ENCODE results near the gene IBTK.
A peak's percentile ranks its signal among the peaks of the same experiment; 100 is the strongest.
"Not testable (repeated sequence)": the region's sequence is repeated elsewhere in the genome, so short reads cannot be mapped to it uniquely, and the experiment has no call there.

IBTK gene, protein sequence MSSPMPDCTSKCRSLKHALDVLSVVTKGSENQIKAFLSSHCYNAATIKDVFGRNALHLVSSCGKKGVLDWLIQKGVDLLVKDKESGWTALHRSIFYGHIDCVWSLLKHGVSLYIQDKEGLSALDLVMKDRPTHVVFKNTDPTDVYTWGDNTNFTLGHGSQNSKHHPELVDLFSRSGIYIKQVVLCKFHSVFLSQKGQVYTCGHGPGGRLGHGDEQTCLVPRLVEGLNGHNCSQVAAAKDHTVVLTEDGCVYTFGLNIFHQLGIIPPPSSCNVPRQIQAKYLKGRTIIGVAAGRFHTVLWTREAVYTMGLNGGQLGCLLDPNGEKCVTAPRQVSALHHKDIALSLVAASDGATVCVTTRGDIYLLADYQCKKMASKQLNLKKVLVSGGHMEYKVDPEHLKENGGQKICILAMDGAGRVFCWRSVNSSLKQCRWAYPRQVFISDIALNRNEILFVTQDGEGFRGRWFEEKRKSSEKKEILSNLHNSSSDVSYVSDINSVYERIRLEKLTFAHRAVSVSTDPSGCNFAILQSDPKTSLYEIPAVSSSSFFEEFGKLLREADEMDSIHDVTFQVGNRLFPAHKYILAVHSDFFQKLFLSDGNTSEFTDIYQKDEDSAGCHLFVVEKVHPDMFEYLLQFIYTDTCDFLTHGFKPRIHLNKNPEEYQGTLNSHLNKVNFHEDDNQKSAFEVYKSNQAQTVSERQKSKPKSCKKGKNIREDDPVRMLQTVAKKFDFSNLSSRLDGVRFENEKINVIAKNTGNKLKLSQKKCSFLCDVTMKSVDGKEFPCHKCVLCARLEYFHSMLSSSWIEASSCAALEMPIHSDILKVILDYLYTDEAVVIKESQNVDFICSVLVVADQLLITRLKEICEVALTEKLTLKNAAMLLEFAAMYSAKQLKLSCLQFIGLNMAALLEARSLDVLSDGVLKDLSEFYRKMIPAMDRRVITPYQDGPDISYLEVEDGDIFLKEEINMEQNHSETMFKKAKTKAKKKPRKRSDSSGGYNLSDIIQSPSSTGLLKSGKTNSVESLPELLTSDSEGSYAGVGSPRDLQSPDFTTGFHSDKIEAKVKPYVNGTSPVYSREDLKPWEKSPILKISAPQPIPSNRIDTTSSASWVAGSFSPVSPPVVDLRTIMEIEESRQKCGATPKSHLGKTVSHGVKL (N-terminal part only)

DNA sequence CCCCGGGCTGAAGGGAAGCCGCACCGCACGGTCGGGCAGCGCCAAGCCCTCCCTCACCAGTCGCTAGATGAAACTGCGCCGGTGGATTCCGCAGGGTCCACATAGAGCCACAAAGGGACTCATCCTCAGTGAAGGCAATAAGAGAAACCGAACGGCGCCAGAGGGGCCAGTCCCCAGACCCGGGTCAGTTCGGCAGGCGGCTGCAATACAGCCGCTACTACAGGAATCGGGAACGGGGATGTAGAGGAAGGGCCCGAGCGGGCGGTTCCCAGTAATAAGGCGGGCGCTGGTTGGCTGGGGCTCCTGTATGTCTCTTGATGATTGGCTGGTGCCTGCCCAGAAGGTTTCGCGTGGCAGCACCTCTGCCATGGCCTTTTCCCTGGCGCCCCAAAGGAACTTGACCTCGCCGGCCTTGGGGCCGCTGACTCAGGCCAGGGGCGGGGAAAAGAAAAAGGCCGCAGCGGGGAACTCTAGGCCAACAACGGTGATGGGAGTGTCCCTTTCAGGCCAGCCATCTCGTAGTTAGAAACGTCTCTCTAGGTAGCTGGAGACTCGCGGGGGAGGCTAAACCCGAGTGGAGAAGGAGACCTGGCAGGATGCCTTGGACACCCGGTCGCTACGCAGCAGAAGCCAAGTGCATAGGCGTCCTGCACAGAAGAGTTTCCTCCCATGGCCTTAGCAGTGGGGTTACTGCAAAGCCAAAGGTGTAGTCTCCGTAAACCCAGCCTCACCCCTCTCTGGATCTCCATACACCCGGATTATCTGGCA lies at the start of gene IBTK:
Gene IBTK, minus strand, starts transcription at position 240 of the 768 bp plus-strand sequence. CDS start 7,258 bp downstream, outside the sequence.
- DNase-seq, result peak; percentile 76 to 90

DNA sequence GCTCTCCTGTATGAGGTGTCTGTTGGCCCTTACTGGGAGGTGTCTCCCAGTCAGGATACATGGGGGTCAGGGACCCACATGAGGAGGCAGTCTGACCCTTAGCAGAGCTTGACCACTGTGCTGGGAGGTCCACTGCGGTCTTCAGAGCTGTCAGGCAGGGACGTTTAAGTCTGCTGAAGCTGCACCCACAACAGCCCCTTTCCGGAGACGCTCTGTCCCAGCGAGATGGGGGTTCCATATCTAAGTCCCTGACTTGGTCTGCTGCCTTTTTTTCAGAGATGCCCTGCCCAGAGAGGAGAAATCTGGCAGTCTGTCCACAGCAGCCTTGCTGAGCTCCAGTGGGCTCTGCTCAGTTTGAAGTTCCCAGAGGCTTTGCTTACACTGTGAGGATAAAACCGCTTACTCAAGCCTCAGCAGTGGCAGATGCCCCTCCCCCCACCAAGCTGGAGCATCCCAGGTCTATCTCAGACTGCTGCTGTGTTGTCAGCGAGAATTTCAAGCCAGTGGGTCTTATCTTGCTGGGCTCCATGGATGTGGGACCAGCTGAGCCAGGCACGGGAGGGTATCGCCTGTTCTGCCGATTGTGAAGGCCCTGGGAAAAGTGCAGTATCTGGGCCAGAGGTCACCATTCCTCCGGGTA lies 36.3 kb upstream of the IBTK start:
- no peak for DNase-seq

DNA sequence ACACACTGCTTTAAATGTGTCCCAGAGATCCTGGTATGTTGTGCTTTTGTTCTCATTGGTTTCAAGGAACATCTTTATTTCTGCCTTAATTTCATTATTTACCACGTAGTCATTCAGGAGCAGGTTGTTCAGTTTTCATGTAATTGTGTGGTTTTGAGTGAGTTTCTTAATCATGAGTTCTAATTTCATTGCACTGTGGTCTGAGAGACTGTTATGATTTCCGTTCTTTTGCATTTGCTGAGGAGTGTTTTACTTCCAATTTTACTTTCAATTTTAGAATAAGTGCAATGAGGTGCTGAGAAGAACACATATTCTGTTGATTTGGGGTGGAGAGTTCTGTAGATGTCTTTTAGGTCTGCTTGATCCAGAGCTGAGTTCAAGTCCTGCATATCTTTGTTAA lies 34.0 kb upstream of the IBTK start:
- DNase-seq, result not testable (repeated sequence)

DNA sequence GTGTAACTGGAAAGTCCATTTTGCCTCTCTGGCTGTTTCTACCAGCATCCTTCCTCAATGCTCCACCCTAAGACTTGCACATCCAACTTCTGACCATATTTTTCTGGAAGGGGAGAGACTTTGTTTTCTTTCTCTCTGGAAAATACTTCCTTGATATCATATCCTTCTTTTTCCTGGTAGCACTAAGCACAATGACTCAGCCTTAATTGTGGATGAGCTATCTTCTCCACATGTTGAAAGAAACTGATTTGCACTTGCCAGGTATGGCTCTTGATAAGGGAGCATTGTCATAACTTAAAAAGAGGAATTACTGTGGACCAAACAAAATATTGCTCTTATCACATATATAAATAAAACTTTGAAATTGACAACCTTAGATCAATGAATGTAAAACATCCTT lies 30.1 kb upstream of the IBTK start:
- no peak for DNase-seq

DNA sequence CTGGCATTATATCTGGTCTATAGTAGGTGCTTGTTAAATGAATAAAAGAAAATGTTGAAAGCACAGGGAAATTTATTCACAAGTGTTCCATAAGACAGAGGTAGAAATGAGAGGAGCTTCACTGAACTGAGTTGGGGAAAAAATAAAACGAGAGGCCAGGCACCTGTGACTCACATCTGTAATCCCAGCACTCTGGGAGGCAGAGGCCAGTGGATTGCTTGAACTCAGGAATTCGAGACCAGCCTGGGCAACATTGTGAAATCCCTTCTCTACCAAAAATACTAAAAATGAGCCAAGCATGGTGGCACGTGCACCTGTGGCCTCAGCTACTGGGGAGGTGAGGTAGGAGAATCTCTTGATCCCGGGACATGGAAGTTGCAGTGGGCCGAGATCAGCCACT lies 28.1 kb upstream of the IBTK start:
- DNase-seq, result no peak

DNA sequence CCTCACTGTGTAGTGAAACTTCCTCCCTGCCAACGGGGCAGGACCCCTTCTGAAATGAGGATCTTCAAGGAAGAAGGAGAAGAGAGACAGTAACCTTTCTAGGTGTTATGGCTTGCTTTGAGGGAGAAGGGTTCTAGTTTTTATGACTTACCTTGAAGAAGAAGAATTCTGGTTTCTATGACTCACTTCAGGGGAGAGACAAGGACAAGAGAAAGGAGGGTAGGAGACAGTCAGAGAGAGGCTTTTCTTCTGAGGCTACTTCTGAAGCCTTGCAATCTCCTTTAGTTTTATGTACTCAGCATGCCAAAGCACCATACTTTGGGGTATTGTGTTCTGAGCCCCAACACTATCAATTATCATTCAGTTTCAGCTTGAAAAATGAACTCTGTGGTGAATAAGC lies 25.8 kb upstream of the IBTK start:
- DNase-seq, result no peak

DNA sequence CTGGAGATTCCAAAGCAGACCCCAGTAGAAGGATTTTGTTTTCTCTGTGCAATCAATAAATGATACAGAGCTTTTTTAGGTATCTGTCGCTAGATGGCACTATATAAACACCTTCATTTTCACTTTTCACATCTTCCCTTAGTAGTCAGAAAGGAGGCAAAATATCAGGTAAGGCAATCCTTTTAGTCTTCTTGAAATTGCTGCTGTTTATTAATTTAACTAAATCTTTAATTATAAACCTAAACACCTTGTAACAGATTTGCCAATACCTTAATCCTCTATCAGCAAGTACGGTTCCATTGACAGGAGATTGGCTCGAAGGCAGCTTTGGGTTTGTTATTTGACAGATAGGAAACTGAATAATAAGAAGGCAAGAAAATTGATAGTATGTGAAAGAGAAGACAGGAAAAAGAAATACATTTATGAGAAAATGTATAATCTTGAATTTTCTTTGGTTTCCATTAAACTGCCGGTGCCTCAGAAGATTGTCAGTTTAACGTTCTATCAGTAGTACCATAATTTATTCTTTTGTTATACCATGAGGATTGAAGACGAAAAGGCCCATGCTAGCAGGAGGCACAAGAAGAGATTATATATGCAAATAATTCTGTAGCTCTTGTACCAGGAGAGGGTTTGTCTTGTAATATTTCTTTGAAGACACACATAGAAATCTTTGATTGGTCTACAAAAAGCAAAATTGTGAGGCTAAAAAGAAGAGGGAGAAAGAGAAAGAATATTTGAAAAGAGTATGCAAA lies 23.5 kb upstream of the IBTK start:
- peak in 1 of 2 experiments; percentile 37 for DNase-seq

DNA sequence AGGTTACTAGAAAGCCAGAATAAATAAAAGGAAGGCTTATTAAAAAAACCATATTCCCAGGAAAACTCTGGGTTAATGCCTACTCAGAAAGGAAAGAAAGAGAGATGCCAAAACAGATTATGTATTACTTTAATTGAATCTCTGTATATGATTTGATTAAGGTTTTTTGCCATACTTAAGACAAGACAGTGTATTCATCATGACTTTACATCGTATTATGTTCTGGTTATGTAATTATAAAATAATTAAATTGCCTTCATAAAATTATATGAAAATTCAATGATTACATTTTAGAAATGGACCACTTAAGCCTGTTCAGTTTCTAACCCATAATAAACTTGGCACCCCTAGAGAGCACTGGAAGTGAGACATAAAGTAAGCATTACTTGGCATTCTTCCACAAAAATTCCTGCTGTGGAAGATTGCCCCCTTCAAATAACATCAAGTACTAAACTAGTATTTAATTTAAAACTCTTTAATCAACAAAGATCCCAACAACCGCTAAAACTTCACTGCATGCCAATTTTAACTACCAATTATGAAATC lies 20.8 kb upstream of the IBTK start:
- DNase-seq, result no peak

DNA sequence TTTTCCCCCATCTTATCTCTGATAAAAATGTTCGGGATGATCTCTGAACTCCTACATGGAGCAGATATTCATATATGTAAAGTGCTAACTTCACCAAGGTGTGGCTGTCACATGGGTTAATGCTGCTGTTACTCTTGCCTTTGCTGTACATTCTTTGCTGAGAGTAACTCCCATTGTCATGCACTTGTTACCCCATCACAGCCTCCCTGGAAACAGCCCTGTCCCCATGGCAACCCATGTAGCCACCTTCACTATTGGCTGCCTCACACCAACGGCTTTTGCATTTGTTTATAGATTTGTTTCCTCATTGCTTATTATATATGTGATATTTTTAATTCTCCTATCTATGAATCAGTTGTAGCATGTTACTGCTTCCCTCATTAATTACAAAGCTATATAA lies 17.3 kb upstream of the IBTK start:
- DNase-seq, result no peak

DNA sequence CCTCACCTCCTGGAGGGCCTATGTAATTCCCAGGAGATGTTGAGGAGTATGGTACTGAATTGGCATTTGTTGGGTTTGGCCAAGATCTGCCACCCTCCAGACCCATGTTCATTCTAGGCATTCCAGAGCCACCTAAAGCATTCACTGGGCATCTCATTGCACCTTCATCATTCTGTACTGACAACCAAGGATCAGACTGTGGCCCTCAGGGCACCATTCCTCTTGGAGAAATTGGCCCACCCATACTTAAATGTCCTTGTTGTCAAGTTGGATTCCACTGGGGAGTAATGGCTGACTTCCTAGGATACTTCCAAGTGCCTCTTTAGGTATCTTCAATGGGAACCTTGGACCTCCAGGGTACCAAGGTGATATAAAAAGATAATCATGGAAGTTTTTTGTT lies 16.8 kb upstream of the IBTK start:
- DNase-seq, result no peak

DNA sequence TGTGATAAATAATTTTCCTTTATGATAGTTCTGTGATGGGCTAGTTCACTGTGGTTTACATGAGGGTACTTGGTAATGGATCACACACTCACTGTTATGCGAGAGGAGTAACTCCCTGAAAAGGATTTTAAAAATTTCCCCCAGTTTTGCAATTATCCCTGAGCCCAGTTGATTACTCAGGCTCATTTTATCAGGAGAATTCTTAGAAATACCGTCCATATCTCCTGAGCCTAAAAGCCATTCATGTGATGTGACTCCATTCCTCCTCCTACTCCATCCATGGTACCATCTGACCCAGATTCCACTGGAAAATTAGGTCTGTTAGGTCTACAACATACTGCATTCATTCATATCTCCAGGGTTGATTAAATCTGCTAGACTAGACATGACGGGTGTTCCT lies 16.4 kb upstream of the IBTK start:
- DNase-seq, result no peak

DNA sequence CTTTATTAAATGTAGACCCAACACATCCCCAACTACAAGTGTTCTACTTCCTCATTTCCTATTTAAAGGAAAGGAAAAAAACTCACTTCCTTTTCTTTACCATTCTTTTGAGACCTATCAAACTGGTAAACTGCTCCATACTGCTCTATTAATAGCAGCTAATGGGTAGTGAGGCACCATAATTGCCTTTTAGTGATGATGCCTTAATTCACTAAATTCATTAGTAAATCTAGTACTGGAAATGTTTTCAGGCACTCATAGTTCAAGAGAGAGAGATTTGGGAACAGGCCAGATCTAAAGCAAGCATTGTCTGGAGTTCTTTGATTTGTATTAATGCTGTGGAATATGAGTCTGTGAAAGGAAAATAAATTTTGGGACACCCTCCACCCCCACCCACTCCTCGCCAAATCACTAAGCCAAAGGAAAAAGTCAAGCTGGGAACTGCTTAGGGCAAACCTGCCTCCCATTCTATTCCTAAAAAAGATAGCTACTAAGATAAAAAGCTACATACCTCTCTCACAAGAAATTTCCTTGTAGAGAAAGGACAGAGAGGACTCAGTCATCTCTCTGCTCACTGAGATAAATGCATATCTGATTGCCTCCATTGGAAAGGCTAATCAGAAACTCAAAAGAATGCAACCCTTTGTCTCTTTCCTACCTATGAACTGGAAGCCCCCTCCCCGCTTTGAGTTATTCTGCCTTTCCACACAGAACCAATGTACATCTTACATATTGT lies 13.6 kb upstream of the IBTK start:
- no peak for DNase-seq

DNA sequence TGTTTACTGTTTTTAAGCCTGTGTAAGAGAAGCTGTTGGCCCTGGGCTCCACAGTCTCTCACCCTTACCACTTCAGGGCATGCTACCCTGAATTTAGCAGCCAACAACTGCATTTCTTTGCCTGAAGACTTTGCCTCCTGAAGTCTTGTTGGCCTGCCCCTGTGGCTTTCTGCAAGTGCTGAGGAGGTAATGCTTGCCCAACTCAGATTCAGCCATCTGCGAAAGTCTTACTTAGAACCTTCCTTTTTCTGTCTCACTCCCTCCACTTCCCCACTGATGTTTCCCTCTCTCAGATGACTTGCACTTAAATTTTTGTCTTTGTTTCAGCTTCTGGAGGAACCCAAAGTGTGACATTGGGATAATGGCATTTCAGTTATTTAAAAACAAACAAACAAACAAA lies 11.8 kb upstream of the IBTK start:
- no peak for DNase-seq

DNA sequence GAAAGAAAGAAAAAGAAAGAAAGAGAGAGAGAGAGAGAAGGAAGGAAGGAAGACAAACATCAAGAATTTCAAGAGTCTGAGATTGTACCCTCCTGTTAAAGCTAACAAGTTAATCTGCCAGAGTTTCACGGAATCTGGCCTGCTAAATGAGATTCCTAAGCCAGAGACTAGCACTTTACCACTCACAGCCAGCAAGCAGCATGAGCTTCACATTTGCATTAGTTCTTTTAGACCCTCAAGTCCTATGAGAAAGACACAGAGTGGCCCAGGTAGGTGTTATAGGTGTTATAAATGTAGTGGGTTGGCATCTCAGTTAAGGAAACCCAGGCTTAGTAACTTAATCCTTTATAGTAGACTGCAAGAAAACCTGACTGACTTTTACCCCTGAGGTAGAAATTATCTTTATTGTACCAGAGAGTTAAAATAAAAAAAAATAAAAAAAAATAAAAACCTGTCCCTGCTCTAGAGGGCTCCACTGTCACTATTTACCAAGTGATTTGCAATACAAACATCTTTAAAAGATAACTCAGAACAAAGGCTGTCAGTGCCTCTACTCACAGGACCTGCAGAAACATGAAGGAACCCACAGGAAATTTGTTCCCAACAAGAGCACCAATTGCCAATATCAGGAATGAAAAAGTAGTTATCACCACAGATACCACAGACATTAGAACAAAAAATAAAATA lies 9.7 kb upstream of the IBTK start:
- no peak for DNase-seq

DNA sequence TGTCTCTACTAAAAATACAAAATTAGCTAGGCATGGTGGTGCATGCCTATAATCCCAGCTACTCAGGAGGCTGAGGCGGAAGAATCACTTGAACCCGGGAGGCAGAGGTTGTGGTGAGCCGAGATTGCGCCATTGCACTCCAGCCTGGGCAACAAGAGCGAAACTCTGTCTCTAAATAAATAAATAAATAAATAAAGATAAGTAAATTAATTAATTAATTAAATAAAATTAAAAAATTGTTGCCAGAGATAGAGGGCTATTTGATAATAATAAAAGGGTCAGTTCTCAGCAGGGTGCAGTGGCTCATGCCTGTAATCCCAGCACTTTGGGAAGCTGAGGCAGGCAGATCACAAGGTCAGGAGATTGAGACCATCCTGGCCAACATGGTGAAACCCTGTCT lies 7.2 kb upstream of the IBTK start:
- DNase-seq, result not testable (repeated sequence)

DNA sequence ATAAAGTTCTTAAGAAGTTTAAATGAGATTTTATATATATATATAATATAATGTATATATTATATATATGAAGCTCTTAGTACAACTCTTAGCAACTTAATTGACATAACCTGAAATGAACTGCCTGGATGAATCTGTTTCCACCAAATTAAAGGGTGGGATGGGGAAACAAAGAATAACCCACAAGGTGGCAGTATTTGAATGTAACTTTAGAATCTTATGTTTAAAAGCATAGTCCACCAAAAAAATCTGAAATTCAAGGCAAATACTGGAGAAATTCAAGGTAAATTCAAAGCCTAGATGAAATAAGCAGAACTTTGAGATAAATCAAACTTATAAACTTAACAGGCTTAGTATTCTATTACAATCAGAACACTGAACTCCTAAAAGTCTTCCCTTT lies 4.4 kb upstream of the IBTK start:
- peak in 1 of 2 experiments; percentile 58 for DNase-seq

DNA sequence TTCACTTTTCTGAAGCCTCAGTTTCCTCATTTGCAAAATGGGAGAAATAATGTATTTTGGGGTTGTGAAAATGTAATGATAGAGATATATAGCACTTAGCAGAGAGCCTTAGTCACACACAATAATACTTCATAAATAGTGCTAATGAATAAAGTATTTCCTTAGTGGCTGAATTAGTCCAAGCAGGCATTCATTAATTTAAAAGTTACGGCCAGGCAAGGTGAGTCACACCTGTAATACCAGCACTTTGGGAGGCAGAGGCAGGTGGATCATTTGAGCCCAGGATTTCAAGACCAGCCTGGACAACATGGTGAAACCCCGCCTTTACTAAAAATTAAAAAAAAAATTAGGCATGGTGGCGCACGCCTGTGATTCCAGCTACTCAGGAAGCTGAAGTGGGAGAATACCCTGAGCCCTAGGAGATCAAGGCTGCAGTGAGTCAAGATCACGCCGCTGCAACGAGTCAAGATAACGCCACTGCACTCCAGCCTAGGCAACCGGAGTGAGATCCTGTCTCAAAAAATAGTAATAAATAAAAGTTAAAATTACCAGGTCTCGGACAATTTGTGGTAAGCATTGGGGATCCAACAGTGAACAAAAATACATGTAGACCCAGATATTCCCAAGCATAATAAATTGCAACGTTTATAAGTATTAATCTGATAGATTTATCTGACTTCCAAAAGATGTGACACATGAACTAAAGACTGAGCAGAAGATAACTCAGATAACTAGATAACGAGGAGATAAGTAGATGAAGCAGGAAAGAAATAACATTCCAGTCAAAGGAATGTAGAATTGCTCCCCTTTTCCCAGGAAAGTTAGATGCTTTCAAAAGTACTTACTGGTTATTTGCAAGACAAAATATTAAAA lies 2.1 kb upstream of the IBTK start:
- DNase-seq, result no peak

DNA sequence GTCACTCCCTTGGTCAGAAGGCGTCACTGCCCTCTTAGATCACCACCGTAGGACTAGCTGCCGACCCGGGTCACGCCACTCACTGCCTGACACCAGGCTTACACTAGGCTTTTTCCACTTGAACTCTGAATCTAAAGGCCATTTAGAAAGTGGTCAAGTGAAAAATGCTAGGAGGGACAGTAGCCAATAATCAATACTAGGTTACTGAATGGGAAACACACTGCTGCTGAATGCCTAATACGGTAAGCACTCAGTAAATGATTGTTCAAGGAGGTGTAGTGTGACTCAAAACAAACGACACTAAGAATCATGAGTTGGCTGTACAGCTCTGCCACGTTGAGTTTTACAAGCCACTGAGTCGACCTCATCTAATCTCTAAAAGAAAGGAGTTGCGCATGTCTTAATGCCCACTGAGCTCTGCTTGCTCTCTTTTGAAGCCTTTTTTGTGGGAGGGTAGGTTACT lies 760 bp upstream of the IBTK start:
- DNase-seq, result no peak

Measured in NCI-H524 (cell line).